IMR-90 (cell line): ENCODE results near the gene HDGF.

Experiments
- CEBPB ChIP-seq: IDR thresholded peaks from 2 replicates; pipeline ENCODE4 v1.6.1; 2012; ENCODE audit warnings: low read depth, low read length, improper control_type of control experiment
- MAFK ChIP-seq: IDR thresholded peaks from 2 replicates; pipeline ENCODE4 v1.6.1; 2012; ENCODE audit warnings: low read depth, low read length, improper control_type of control experiment
- MAZ ChIP-seq: IDR thresholded peaks from 2 replicates; pipeline ENCODE4 v1.6.1; 2012; ENCODE audit warnings: low read depth, mild to moderate bottlenecking, low read length, improper control_type of control experiment, moderate library complexity, borderline replicate concordance
- MXI1 ChIP-seq: IDR thresholded peaks from 2 replicates; pipeline ENCODE4 v1.6.1; 2012; ENCODE audit warnings: low read depth, mild to moderate bottlenecking, low read length, moderate library complexity, borderline replicate concordance
- POLR2A ChIP-seq: IDR thresholded peaks from 2 replicates; pipeline ENCODE4 v1.6.1; 2012; ENCODE audit warnings: mild to moderate bottlenecking, low read depth, low read length
- RFX5 ChIP-seq: IDR thresholded peaks from 2 replicates; pipeline ENCODE4 v1.8.0; 2012; ENCODE audit warnings: low read depth, mild to moderate bottlenecking, low read length, moderate library complexity
- SMC3 ChIP-seq: fragments of 150-350 bp; IDR thresholded peaks from 2 replicates; pipeline ENCODE4 v1.6.1; 2016; ENCODE audit warnings: low read depth, mild to moderate bottlenecking, antibody characterized with exemption, low read length, moderate library complexity
- TF ChIP-seq, protein P1 (sequence below): conservative IDR thresholded peaks from 2 replicates; pipeline ENCODE4 v1.5.1; 2012; ENCODE audit warnings: mild to moderate bottlenecking, low read depth, low read length, improper control_type of control experiment

DNA sequence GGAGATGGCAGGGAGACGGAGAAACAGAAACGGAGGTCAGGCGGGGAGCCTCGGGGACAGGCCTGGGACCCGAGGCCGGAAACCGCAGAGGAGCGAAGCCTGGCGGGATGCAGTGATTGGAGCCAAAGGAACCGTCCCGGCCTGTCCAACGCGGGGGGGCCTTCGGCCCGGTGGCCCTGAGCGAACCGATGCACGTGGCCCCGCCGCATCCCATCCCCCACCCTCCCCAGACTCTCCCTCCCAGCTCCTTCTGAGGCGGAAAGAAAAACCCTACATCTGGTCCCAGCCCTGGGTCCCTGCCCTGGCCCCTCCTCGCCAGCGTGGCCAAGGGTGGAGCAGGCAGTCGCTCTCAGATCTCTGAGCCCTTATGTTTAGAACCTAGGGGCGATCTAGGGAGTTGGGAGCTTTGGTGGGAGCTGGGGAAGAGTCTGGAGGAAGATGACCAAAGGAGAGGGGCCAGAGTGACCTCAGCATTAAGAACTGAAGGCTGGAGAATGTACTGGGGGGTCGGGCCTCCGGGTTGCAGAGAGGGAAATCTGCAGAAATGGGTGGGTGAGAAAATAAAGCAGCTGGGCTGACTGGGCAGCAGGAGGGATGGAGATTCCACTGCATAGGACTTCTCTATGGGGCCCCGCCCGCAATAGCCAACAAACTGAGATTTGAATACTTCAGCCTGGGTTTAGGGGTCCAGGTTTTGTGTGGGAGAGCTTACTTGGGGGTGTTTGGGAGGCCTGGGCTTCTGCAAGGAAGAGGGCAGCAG is 44.6 kb downstream of the HDGF start:
- TF ChIP-seq, protein P1, sequence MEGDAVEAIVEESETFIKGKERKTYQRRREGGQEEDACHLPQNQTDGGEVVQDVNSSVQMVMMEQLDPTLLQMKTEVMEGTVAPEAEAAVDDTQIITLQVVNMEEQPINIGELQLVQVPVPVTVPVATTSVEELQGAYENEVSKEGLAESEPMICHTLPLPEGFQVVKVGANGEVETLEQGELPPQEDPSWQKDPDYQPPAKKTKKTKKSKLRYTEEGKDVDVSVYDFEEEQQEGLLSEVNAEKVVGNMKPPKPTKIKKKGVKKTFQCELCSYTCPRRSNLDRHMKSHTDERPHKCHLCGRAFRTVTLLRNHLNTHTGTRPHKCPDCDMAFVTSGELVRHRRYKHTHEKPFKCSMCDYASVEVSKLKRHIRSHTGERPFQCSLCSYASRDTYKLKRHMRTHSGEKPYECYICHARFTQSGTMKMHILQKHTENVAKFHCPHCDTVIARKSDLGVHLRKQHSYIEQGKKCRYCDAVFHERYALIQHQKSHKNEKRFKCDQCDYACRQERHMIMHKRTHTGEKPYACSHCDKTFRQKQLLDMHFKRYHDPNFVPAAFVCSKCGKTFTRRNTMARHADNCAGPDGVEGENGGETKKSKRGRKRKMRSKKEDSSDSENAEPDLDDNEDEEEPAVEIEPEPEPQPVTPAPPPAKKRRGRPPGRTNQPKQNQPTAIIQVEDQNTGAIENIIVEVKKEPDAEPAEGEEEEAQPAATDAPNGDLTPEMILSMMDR: no peak
- TF ChIP-seq POLR2A (no peak), MAZ (no peak), SMC3 (no peak), RFX5 (no peak), CEBPB (no peak), MXI1 (no peak), MAFK (no peak)
